ELF-1 (cell line): ENCODE results near the gene COL4A2.
A peak's percentile ranks its signal among the peaks of the same experiment; 100 is the strongest.
"Not testable (repeated sequence)": the region's sequence is repeated elsewhere in the genome, so short reads cannot be mapped to it uniquely, and the experiment has no call there.

Experiments
- DNase-seq: peaks from one replicate; pipeline ENCODE4 v3.0.0-alpha.2; 2016; ENCODE audit warnings: low read depth, low spot score

The COL4A2 gene

GRCh38 chr13:110307767-110308655, 927 bp downstream of the COL4A2 start:
- DNase-seq, result peak; percentile 75

GRCh38 chr13:110308656-110309359, 1.7 kb downstream of the COL4A2 start:
- peak; percentile 71 for DNase-seq

GRCh38 chr13:110309661-110310524, 2.8 kb downstream of the COL4A2 start:
- DNase-seq, result peak; percentile 37

- no peak for DNase-seq
Observed at GRCh38 chr13:110310541-110311442, 3.7 kb downstream of the COL4A2 start.

- DNase-seq, result peak; percentile 44
Observed at GRCh38 chr13:110311443-110312338, 4.6 kb downstream of the COL4A2 start.

GRCh38 chr13:110312339-110313031, 5.4 kb downstream of the COL4A2 start:
- peak; percentile 81 for DNase-seq

- DNase-seq, result not testable (repeated sequence)
Observed at GRCh38 chr13:110313261-110313660, 6.2 kb downstream of the COL4A2 start.

- DNase-seq, result peak; percentile 63
Observed at GRCh38 chr13:110313733-110314132, 6.6 kb downstream of the COL4A2 start.

GRCh38 chr13:110314516-110315245, 7.6 kb downstream of the COL4A2 start:
- DNase-seq, result no peak

GRCh38 chr13:110316196-110316595, 9.1 kb downstream of the COL4A2 start:
- no peak for DNase-seq

GRCh38 chr13:110317093-110317492, 10.0 kb downstream of the COL4A2 start:
- DNase-seq, result no peak

GRCh38 chr13:110317496-110318195, 10.6 kb downstream of the COL4A2 start:
- no peak for DNase-seq

GRCh38 chr13:110318920-110319319, 11.8 kb downstream of the COL4A2 start:
- no peak for DNase-seq

- DNase-seq, result no peak
Observed at GRCh38 chr13:110319397-110319773, 12.3 kb downstream of the COL4A2 start.

GRCh38 chr13:110319774-110320509, 12.9 kb downstream of the COL4A2 start:
- peak; percentile 57 for DNase-seq

- no peak for DNase-seq
Observed at GRCh38 chr13:110320645-110321044, 13.6 kb downstream of the COL4A2 start.

- not testable (repeated sequence) for DNase-seq
Observed at GRCh38 chr13:110321573-110321972, 14.5 kb downstream of the COL4A2 start.
